Gastroesophageal sphincter (tissue), 3 donors: ENCODE measurements around the gene TENT4B.

Experiments used
- POLR2A ChIP-seq, 2 donors: fragments of 450-650 bp; IDR thresholded peaks; one replicate each; pipeline ENCODE4 v1.6.1; 2017; ENCODE audit warnings: antibody characterized with exemption in 2 of 2, mild to moderate bottlenecking in 2 of 2, moderate library complexity in 1 of 2
- TF ChIP-seq, protein P1 (sequence below), 4 experiments: fragments of 200-600 bp in 2 of 4; fragments of 450-650 bp in 2 of 4; sonication (generic) in 1 of 4; IDR thresholded peaks; one replicate each; pipeline ENCODE4 v1.5.1; 2017 to 2019; ENCODE audit warnings: antibody characterized with exemption in 4 of 4, mild to moderate bottlenecking in 2 of 4, moderate library complexity in 2 of 4

GRCh38 chr16:50272687-50273381 lies 119.7 kb downstream of the TENT4B start:
- no peak for TF ChIP-seq POLR2A (IDR thresholded peaks at IDR 0.05)
- TF ChIP-seq, protein P1, sequence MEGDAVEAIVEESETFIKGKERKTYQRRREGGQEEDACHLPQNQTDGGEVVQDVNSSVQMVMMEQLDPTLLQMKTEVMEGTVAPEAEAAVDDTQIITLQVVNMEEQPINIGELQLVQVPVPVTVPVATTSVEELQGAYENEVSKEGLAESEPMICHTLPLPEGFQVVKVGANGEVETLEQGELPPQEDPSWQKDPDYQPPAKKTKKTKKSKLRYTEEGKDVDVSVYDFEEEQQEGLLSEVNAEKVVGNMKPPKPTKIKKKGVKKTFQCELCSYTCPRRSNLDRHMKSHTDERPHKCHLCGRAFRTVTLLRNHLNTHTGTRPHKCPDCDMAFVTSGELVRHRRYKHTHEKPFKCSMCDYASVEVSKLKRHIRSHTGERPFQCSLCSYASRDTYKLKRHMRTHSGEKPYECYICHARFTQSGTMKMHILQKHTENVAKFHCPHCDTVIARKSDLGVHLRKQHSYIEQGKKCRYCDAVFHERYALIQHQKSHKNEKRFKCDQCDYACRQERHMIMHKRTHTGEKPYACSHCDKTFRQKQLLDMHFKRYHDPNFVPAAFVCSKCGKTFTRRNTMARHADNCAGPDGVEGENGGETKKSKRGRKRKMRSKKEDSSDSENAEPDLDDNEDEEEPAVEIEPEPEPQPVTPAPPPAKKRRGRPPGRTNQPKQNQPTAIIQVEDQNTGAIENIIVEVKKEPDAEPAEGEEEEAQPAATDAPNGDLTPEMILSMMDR (IDR thresholded peaks at IDR 0.05): no peak
